Left hindlimb (tissue), 1 donor: ENCODE measurements around the gene TICRR.
A peak's percentile ranks its signal among the peaks of the same experiment; 100 is the strongest.

Experiments used
- DNase-seq: peaks from one replicate; pipeline ENCODE4 v3.0.0-alpha.2; 2018

Gene TICRR

GRCh38 chr15:89657686-89658200 is 82.5 kb downstream of the TICRR start:
- no peak for DNase-seq

GRCh38 chr15:89659295-89659694 is 84.0 kb downstream of the TICRR start:
- no peak for DNase-seq

GRCh38 chr15:89660556-89660955 is 85.3 kb downstream of the TICRR start:
- no peak for DNase-seq

DNA sequence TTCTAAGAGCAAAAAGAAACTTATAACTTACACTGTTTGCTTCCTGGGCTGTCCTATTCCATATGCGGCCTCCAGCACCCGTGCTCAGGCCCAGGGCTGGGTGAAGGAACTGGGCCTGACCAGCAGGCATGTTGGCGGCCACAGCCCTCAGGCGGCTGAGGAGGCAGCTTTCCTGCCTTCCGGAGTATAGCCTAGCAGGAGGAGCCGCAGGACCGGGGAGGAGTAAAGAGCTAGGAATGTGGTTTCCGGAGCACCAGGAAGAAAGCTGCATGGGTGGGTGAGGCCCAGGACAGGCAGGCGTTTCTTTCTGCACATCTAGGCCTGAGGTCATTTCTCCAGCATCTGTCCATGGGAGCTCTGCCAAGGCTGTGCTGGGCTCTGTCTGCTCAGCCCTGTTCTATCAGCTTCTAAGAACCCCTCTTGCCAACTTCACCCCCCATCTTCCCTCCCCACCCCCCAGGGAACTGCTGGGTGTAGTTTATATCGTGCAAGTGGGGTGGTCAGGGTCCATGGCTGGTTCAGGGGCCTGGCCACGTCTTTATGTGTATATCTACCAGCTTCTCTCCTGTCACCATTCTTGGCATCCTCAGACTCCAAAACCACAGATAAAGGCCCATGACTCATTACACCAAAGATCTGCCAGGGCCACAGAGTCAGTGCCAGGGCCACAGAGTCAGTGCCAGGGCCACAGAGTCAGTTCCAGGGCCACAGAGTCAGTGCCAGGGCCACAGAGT is 87.8 kb downstream of the TICRR start:
- peak; percentile 85 for DNase-seq

DNA sequence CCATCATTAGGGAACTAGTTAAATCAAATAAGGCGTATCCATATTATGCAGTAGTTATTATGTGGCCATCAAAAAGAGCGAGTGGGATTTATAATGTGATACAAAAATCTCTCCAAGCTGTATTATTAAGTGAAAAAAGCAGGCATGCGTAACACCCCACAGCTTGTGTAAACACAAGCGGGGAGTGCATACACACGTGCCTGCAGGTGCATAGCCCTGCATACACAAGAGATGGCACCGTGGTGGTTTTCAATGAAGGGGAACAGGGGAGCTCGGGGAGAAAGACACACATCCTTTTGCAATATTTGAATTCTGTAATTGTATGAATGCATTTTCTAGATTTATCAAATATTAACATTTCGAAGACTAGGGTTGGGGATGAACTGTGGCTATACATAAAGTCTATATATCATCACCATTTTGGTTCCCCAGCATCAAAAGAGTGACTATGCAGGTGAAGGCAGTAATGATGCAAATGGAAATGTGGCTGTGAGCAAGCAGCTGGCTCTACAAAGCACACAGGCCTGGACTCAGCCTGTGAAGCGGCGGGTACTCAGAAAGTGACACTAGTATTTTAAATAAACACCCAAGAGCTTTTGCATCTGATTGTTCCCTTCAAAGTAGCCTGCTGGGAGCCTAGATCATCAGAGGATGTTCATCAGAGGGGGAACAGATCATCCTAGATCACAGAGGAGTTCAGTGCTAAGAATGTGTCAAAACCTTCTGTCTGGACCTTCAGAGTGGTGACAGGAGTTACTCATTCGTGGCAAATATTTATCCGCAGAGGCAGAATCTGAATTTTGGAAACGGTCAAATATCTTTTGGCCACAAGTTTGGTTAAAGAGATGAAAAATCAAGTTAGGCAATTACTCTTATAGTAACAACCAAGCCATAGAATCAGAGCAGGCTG is 89.4 kb downstream of the TICRR start:
- DNase-seq = peak; percentile 11

DNA sequence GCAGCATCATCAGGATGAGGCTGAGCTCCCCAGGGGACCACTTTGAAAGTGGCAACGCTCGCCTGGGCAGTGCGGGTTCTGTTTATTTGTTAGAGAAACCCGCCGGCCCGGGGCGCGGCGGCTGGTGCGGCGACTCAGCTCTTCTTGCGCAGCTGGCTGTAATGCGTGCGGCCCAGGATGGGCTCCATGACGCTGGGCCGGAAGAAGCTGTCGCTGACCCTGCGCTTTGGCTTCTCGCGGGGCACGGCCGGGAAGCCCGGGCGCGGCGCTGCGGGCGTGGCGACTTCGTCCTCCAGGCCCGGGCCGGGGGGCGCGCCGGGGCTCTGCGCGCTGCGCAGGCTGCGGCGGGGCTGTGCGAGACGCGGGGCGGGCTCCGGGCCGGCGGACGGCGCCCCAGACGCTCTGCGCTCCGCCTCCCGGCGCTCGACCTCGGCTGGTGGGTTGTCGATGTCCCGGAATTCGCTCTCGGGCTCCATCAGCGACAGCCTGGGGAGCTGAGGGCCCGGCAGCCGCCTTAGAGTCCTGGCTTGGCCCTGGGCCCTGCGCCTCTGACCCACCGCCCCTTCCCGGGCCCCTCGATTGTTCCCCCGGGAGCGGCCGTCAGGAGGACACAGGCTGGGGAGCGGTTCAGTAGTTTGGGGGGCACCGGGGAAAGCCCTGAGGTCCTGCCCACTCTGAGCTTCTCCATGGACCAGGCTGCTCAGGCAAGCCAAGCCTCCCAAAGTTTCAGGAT is 90.3 kb downstream of the TICRR start:
- peak; percentile 83 for DNase-seq

DNA sequence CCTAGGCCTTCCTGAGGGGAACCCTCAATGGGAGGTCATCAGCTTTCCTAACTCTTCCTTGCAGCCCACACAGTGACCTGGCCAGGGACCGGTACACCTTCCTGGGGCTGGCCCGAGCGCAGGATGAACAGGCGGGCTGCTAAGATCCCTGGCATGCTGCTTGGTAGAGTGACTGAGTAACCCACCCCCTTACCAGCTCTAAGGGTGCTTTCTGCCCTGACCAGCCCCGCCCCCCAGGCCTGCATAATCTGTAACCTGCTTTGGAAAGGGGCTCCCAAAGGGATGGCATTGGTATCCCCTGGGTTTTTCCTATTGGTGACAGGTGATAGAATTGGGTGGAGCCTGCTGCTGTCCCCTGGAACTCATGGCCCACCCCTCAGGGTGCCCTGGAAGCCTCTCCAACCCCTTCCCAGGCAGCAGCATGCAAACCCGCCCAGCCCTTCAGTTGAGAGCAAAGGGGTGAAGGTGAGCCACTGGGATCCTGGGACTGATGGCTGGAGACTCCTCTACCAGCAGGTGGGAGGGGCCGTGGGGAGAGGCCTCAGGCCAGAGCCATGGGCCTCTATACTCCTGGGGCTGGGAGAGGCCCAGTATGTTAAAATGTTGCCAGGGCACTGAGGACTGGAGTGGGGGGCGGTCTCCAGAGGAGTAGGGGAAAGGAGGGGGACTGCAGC is 91.1 kb downstream of the TICRR start:
- DNase-seq = peak; percentile 23

- no peak for DNase-seq
These were observed 91.8 kb downstream of the TICRR start for GRCh38 chr15:89666858-89667705.

- no peak for DNase-seq
These were observed 92.4 kb downstream of the TICRR start for GRCh38 chr15:89667706-89667960.

GRCh38 chr15:89668171-89668570 is 92.9 kb downstream of the TICRR start:
- DNase-seq = no peak

DNA sequence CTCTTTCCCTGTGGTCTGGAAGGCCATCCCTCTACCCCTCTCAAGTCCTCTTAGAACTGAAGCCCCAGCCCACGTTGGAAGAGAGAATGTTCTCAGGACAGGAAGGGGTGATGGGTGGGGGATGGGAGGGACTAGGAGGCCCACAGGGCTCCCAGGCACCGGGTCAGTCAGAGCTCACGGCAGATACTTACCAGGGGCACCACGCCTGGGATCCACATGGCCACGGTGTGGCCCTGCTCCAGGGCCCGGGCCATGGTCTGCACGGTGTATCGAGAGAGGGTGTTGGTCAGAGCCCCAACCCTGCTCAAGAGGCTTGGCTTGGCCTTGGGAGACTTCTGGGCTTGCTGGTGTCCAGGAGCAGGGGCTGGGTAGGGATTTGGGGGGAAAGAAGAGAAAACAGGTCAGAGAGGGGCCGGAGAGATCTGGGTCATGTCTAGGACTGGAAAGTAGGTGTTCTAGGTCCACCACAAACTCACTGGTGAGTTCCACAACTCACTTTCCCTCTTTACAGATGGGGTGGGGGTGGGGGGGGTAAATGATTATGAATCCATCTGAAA is 94.1 kb downstream of the TICRR start:
- no peak for DNase-seq

DNA sequence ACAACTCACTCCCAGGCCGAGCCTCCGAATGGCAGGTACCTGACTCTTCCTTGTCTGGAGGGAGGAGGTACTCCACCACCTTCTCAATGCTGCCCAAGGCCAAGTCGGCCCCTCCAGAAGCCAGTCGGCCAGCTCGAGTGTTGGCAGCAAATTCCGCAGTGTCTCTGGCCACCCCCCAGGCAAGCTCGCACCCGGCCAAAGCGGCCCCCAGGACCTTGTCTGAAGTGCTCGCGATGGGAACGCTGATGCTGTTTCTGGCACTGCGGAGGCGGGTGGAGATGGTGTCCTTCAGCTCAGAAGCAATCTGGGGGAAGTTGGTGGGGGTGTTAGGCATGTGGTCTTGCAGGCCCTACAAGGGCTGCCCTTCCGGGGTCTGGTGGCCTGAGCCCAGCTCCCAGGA is 94.7 kb downstream of the TICRR start:
- DNase-seq = no peak

DNA sequence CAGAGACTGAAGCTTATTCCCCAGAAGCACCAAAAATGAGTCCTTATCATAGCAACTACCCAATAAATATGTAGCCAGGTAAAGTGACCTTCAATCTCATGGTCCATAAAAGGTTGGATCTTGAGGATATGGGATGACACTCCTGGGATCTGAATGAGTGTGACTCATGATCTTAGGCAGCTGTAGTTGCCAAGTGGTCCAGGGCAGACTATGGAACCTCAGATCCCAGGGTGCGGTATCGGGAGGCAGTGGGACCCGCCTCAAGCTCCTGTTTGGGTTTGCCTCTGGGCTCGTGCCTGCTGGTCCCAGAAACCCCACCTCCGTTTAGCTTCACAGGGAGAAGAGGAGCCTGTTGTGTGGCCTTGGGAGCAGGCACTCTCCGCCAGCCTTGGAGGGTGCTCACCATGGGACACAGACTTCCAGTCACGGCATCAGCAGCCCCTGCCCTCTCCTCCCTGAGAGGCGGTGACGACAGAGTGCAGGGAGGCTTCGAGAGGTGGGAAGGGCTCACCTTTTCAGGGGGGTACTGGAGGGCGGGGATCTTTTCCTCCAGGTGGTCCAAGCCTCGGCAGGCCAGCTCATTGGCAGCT is 95.8 kb downstream of the TICRR start:
- no peak for DNase-seq

- no peak for DNase-seq
These were observed 96.4 kb downstream of the TICRR start for GRCh38 chr15:89671687-89672086.

- DNase-seq = no peak
These were observed 97.2 kb downstream of the TICRR start for GRCh38 chr15:89672221-89673164.

DNA sequence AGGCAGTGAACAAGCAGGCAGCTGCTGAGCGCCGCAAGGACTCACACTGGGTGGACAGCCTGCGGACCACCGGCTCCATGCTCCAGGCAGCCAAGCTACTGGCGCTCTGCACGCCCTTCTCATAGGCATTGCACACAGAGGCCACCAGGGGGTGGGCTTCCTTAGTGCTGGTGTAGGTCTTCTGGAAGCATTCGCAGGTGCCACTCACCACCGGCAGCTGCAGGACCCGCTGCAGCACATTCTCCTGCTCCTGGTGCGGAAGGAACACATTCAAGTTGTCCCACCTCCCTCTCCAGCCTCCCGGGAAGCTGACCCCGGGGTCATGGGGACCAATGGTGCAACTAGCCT is 97.9 kb downstream of the TICRR start:
- no peak for DNase-seq

DNA sequence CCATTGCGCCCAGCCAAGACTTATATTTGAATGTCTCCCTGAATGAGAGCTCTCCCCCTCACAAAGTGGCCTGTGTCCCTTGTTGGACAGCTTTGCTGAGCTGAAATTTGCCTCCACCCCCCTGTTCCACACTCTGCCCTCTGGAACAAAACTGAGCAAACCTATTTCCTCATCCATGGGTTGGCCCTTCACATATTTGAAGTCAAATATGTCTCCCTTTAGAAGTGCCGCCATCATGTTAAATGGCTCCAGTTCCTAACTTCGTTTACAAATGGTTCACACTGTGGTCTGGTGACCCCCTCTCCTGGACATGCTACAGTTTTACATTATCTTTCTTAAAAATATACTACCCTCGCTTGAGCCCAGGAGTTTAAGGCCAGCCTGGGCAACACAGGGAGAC is 99.3 kb downstream of the TICRR start:
- DNase-seq = no peak

DNA sequence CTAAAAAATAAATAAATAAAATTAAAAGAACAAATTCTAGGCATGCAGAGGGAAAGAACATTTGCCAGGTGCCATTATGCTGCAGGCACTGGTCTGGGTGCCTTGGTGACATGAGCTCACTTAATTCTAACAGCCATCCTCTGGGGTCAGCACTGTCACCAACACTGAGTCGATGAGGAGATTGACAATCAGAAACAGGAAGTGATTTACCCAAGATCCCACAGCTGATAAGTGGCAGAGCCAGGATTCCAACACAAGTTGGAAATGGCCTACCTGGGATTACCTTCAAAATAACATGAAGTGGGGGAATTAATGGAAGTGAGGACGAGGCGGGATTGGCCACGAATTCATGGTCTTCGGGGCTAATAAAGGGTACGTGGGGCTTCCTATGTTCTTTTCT is 100.3 kb downstream of the TICRR start:
- DNase-seq = no peak

DNA sequence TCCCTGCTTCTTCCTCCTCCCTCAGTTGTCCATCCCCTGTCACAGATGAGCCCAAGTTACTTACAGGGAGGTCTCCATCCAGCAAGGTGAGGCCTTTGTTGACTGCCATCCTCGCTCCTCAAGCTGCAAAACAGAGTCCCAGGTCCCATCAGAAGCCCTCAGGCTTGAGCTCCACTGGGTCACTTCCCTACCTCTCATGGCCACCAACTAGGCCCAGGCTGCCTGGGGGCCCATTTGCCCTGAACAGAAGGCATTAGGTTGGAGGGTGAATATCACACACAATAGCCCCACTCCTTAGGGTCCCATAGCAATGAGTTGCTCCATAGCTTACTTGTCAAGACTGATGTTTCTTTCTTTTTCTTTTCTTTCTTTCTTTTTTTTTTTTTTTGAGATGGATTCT is 102.1 kb downstream of the TICRR start:
- no peak for DNase-seq
